Neural progenitor cell (in vitro differentiated cells): ENCODE results near the gene ZNF219. TPM values are rescaled to one million over a fixed set of nuclear protein-coding genes. Genes with fewer than 3 reads are reported as not detected.

Experiments used
- DNase-seq: peaks from one replicate; pipeline ENCODE4 v3.0.0-alpha.2; 2016; ENCODE audit warnings: low spot score
- H2AFZ ChIP-seq: fragments of 200-600 bp; sonication (generic); replicated peaks from 2 replicates; pipeline ENCODE4 v1.6.1; 2016; ENCODE audit warnings: antibody characterized with exemption
- H3F3A ChIP-seq: fragments of 200-600 bp; sonication (generic); 2 replicates; pipeline ENCODE4 v1.6.1; 2016; ENCODE audit warnings: antibody characterized with exemption, low read depth
- H3K27ac ChIP-seq: fragments of 200-600 bp; sonication (generic); 2 replicates; pipeline ENCODE4 v1.5.1; 2016; ENCODE audit warnings: mild to moderate bottlenecking
- H3K27me3 ChIP-seq: fragments of 200-600 bp; sonication (generic); 2 replicates; pipeline ENCODE4 v1.6.1; 2016; ENCODE audit warnings: mild to moderate bottlenecking, moderate library complexity
- H3K36me3 ChIP-seq: fragments of 200-600 bp; sonication (generic); 2 replicates; pipeline ENCODE4 v1.5.1; 2016
- H3K4me1 ChIP-seq: fragments of 200-600 bp; sonication (generic); 2 replicates; pipeline ENCODE4 v1.6.1; 2016; ENCODE audit warnings: mixed run types
- H3K4me2 ChIP-seq: fragments of 200-600 bp; sonication (generic); 2 replicates; pipeline ENCODE4 v1.6.1; 2016
- H3K4me3 ChIP-seq: fragments of 200-600 bp; sonication (generic); 2 replicates; pipeline ENCODE4 v1.5.1; 2016
- H3K79me2 ChIP-seq: fragments of 200-600 bp; sonication (generic); 2 replicates; pipeline ENCODE4 v1.6.1; 2016; ENCODE audit warnings: low read depth
- H3K9ac ChIP-seq: fragments of 200-600 bp; sonication (generic); 2 replicates; pipeline ENCODE4 v1.6.1; 2016
- H3K9me3 ChIP-seq: fragments of 200-600 bp; sonication (generic); 2 replicates; pipeline ENCODE4 v1.5.1; 2016; ENCODE audit warnings: low read depth
- H4K20me1 ChIP-seq: fragments of 200-600 bp; sonication (generic); 2 replicates; pipeline ENCODE4 v1.6.1; 2016; ENCODE audit warnings: low read depth
- H3K27ac Mint-ChIP-seq: 3 replicates; pipeline ENCODE4 v1.8.0; 2021; ENCODE audit warnings: mixed read lengths
- H3K27me3 Mint-ChIP-seq: 2 replicates; pipeline ENCODE4 v1.8.0; 2022; ENCODE audit warnings: low read depth, mild to moderate bottlenecking, inconsistent platforms, moderate library complexity, mixed read lengths; ENCODE audit not compliant: insufficient read depth
- H3K36me3 Mint-ChIP-seq: 3 replicates; pipeline ENCODE4 v1.8.0; 2021; ENCODE audit warnings: mixed read lengths
- H3K4me1 Mint-ChIP-seq: 3 replicates; pipeline ENCODE4 v1.8.0; 2021; ENCODE audit warnings: mixed read lengths
- H3K4me3 Mint-ChIP-seq: 3 replicates; pipeline ENCODE4 v1.8.0; 2021; ENCODE audit warnings: mild to moderate bottlenecking, moderate library complexity, mixed read lengths
- H3K9me3 Mint-ChIP-seq: 3 replicates; pipeline ENCODE4 v1.8.0; 2020; ENCODE audit warnings: mixed read lengths
- EZH2 ChIP-seq: fragments of 200-600 bp; sonication (generic); IDR thresholded peaks from 2 replicates; pipeline ENCODE4 v1.6.1; 2017; ENCODE audit warnings: antibody characterized with exemption, mild to moderate bottlenecking, moderate library complexity
- EZH2phosphoT487 ChIP-seq: fragments of 200-600 bp; sonication (generic); IDR thresholded peaks from 2 replicates; pipeline ENCODE4 v1.6.1; 2017; ENCODE audit warnings: antibody characterized with exemption
- total RNA-seq: library from RNA; depleted of rRNA; stranded (reverse); fragments of >200 nt; gene quantifications from 2 replicates; pipeline ENCODE4 v1.2.3, GENCODE V29; 2015; ENCODE audit warnings: low replicate concordance
- TF ChIP-seq, protein P1 (sequence below): fragments of 200-600 bp; sonication (generic); IDR thresholded peaks from 2 replicates; pipeline ENCODE4 v1.5.1; 2017; ENCODE audit warnings: antibody characterized with exemption, mild to moderate bottlenecking

Gene ZNF219
- total RNA-seq = 46.2 and 231 TPM in 2 replicates

DNA sequence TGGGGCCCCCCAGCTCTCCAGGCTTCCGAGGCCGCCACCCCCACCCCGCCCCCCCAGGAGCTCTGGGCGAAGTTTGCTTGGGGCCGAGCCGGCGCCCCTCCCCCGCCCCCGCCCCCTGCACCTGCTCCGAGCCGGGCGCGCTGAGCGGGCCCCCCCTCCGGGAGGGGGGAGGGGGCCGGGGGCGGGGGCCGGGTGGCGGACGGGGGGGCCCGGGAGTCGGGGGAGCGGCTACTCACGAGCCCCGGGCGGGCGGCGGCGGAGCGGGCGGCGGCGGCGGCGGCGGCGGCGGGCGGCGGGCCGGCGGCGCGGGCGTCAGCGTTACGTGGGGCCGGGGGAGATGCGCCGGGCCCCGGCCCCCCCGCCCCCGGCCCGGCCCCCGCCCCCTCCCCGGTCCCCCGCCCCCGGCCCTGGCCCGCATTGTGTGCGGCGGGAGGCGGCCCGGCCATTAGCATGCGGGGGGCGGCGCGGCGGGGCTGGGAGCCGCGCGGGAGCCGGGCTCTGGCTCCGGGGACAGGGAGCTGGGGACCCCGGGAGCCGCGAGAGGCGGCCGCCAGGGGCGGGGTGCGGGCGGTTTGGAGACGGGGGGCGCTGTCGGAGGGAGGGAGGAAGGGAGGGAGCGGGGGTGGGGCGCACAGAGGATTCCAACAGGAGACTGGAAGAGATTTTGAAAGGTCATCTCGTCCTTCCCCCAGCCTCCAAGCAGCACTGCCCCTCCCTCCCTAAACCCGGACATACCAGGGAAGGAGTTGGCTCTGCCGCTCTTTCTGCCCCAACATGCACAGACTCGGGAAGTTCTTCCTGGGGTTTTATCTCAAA lies at the start of gene ZNF219:
Gene ZNF219, minus strand, starts transcription at position 580 of the 816 bp plus-strand sequence. CDS start 5,064 bp downstream, outside the sequence.
- H3K4me1 ChIP-seq = peaks cover 54% of the 10 kb centered on the region
- H3K4me2 ChIP-seq = peak within 1 kb of the TSS; percentile 87
- H3K9ac ChIP-seq = peak within 1 kb of the TSS; percentile 50
- Mint-ChIP-seq H3K4me1 (peaks cover 77% of the 10 kb centered on the region), H3K27ac (peak within 1 kb of the TSS; percentile 98), H3K36me3 (peaks cover 4% of the 10 kb centered on the region), H3K9me3 (peaks cover 2% of the 10 kb centered on the region), H3K27me3 (peaks cover 11% of the 10 kb centered on the region), H3K4me3 (peak within 1 kb of the TSS; percentile 95)
- H3K27ac ChIP-seq = peak within 1 kb of the TSS; percentile 91
- no peaks in the 10 kb centered on the region for H3K9me3 ChIP-seq
- H3K27me3 ChIP-seq = peaks cover 3% of the 10 kb centered on the region
- DNase-seq = peak; percentile 92
- peak within 1 kb of the TSS; percentile 83 for H3K4me3 ChIP-seq
- no peak within 1 kb of the TSS for H2AFZ ChIP-seq
- peaks cover 71% of the 10 kb centered on the region for H3F3A ChIP-seq
- H3K36me3 ChIP-seq = no peaks in the 10 kb centered on the region
- H3K79me2 ChIP-seq = peaks cover 73% of the 10 kb centered on the region
- H4K20me1 ChIP-seq = peaks cover 30% of the 10 kb centered on the region
- no peak for TF ChIP-seq EZH2phosphoT487
- TF ChIP-seq, protein P1, sequence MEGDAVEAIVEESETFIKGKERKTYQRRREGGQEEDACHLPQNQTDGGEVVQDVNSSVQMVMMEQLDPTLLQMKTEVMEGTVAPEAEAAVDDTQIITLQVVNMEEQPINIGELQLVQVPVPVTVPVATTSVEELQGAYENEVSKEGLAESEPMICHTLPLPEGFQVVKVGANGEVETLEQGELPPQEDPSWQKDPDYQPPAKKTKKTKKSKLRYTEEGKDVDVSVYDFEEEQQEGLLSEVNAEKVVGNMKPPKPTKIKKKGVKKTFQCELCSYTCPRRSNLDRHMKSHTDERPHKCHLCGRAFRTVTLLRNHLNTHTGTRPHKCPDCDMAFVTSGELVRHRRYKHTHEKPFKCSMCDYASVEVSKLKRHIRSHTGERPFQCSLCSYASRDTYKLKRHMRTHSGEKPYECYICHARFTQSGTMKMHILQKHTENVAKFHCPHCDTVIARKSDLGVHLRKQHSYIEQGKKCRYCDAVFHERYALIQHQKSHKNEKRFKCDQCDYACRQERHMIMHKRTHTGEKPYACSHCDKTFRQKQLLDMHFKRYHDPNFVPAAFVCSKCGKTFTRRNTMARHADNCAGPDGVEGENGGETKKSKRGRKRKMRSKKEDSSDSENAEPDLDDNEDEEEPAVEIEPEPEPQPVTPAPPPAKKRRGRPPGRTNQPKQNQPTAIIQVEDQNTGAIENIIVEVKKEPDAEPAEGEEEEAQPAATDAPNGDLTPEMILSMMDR = peak; percentile 31

DNA sequence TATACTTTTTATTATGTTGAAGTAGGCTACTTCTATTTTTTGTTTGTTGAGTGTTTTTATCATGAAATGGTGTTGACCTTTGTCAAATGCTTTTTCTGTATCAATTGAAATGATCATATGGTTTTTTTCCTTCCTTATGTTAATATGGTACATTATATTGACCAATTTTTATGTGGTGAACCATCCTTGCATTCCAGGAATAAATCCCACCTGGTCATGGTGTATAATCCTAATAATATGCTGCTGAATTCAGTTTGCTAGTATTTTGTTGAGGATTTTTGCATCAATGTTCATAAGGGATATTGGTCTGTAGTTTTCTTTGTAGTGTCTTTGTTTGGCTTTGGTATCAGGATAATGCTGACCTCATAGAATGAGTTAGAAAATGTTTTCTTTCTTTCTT lies 47.0 kb upstream of the ZNF219 start:
- TF ChIP-seq EZH2 (no peak), EZH2phosphoT487 (no peak)
- TF ChIP-seq, protein P1 = no peak
- Histone ChIP-seq H3K9me3 (no peaks in the 10 kb centered on the region), H3K79me2 (no peaks in the 10 kb centered on the region), H2AFZ (no peak overlapping the region), H3F3A (no peaks in the 10 kb centered on the region), H3K4me1 (no peaks in the 10 kb centered on the region), H3K4me2 (no peak overlapping the region), H3K27ac (no peak overlapping the region), H3K27me3 (no peaks in the 10 kb centered on the region), H3K4me3 (no peak overlapping the region), H3K36me3 (no peaks in the 10 kb centered on the region), H4K20me1 (no peaks in the 10 kb centered on the region), H3K9ac (no peak overlapping the region)
- Mint-ChIP-seq H3K36me3 (no peaks in the 10 kb centered on the region), H3K27me3 (no peaks in the 10 kb centered on the region), H3K9me3 (peaks cover 20% of the 10 kb centered on the region), H3K4me3 (no peak overlapping the region), H3K27ac (no peak overlapping the region), H3K4me1 (no peaks in the 10 kb centered on the region)
- DNase-seq = no peak

DNA sequence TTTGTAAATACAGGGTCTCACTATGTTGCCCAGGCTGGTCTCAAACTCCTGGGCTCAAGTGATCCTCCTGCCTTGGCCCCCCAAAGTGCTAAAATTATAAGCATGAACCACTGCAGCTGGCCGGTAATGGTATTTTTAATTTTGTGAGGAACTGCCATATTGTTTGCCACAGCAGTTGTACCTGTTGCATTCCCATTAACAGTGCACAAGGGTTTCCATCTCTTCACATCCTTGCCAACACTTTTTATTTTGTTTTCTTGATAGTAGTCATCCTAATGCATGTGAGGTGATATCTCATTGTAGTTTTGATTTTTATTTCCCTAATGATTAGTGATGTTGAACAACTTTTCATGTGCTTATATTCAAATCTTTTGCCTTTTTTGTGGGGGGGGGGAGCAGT lies 43.9 kb upstream of the ZNF219 start:
- no peak overlapping the region for H3K4me2 ChIP-seq
- no peaks in the 10 kb centered on the region for H3K36me3 Mint-ChIP-seq
- no peaks in the 10 kb centered on the region for H3K79me2 ChIP-seq
- no peaks in the 10 kb centered on the region for H3F3A ChIP-seq
- H3K9me3 Mint-ChIP-seq = peaks cover 20% of the 10 kb centered on the region
- H3K4me1 Mint-ChIP-seq = no peaks in the 10 kb centered on the region
- H3K27ac Mint-ChIP-seq = no peak overlapping the region
- no peaks in the 10 kb centered on the region for H4K20me1 ChIP-seq
- no peak overlapping the region for H3K4me3 Mint-ChIP-seq
- H3K9me3 ChIP-seq = no peaks in the 10 kb centered on the region
- no peak overlapping the region for H3K4me3 ChIP-seq
- H2AFZ ChIP-seq = no peak overlapping the region
- H3K27me3 Mint-ChIP-seq = no peaks in the 10 kb centered on the region
- TF ChIP-seq, protein P1 = no peak
- H3K36me3 ChIP-seq = no peaks in the 10 kb centered on the region
- no peaks in the 10 kb centered on the region for H3K4me1 ChIP-seq
- no peaks in the 10 kb centered on the region for H3K27me3 ChIP-seq
- DNase-seq = no peak
- H3K9ac ChIP-seq = no peak overlapping the region
- no peak overlapping the region for H3K27ac ChIP-seq
